HL-60 (cell line): ENCODE measurements around the gene HLA-DQA1.
"Not testable (repeated sequence)": the region's sequence is repeated elsewhere in the genome, so short reads cannot be mapped to it uniquely, and the experiment has no call there.

Experiments
- DNase-seq, 2 experiments: peaks; one replicate each; pipeline ENCODE4 v3.0.0-alpha.2; 2010 to 2020; ENCODE audit warnings: low read depth in 1 of 2, low spot score in 1 of 2
- H3K27ac ChIP-seq: fragments of 250-450 bp; sonication (Bioruptor Pico); replicated peaks from 2 replicates; pipeline ENCODE4 v1.5.1; 2020; ENCODE audit warnings: mild to moderate bottlenecking, moderate library complexity
- H3K27me3 ChIP-seq: fragments of 250-450 bp; sonication (Bioruptor Pico); 2 replicates; pipeline ENCODE4 v1.5.1; 2021; ENCODE audit warnings: mild to moderate bottlenecking, moderate library complexity; ENCODE audit not compliant: insufficient read depth, poor library complexity, severe bottlenecking
- H3K4me3 ChIP-seq: replicated peaks from 2 replicates; pipeline ENCODE4 v1.5.1; 2011; ENCODE audit warnings: mild to moderate bottlenecking, control low read depth, low read length; ENCODE audit not compliant: insufficient read depth
- CTCF ChIP-seq: IDR thresholded peaks from one replicate; pipeline ENCODE4 v1.5.1; 2011; ENCODE audit warnings: low read length, control low read depth, inconsistent platforms; ENCODE audit not compliant: insufficient read depth
- GABPA ChIP-seq: IDR thresholded peaks from 2 replicates; pipeline ENCODE4 v1.6.1; 2012; ENCODE audit warnings: low read depth
- POLR2AphosphoS5 ChIP-seq: IDR thresholded peaks from 2 replicates; pipeline ENCODE4 v1.6.1; 2012; ENCODE audit warnings: low read depth
- REST ChIP-seq: IDR thresholded peaks from 2 replicates; pipeline ENCODE4 v1.6.1; 2012; ENCODE audit warnings: low read depth; ENCODE audit not compliant: insufficient replicate concordance
- SPI1 ChIP-seq: IDR thresholded peaks from 2 replicates; pipeline ENCODE4 v1.6.1; 2012; ENCODE audit warnings: low read depth, mild to moderate bottlenecking, borderline replicate concordance

Gene HLA-DQA1

GRCh38 chr6:32645047-32645703, 8.0 kb downstream of the HLA-DQA1 start:
- TF ChIP-seq POLR2AphosphoS5: no peak
- TF ChIP-seq CTCF: no peak
- TF ChIP-seq SPI1: no peak
- TF ChIP-seq GABPA: no peak
- TF ChIP-seq REST: no peak
- DNase-seq: no peak

GRCh38 chr6:32655203-32655710, 18.1 kb downstream of the HLA-DQA1 start:
- no peak overlapping the region for H3K4me3 ChIP-seq
- no peak for DNase-seq
- H3K27ac ChIP-seq: no peak overlapping the region
- no peaks in the 10 kb centered on the region for H3K27me3 ChIP-seq
- TF ChIP-seq REST (no peak), CTCF (no peak), GABPA (no peak), POLR2AphosphoS5 (no peak), SPI1 (no peak)

More at GRCh38 chr6:32645047-32645703, 8.0 kb downstream of the HLA-DQA1 start:
- H3K4me3 ChIP-seq: no peak overlapping the region
- no peaks in the 10 kb centered on the region for H3K27me3 ChIP-seq
- no peak overlapping the region for H3K27ac ChIP-seq

DNA sequence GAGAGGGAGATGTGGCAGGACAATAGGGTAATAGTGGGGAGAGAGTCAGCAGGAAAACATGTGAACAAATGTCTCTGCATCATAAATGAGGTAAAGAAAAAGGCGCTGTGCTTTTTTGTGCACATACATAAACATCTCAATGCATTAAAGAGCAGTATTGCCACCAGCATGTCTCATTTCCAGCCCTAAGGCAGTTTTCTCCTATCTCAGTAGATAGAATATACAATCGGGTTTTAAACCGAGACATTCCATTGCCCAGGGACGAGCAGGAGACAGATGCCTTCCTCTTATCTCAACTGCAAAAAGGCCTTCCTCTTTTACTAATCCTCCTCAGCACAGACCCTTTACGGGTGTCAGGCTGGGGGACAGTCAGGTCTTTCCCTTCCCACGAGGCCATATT, 20.1 kb downstream of the HLA-DQA1 start:
- H3K4me3 ChIP-seq, H3K27me3 ChIP-seq, H3K27ac ChIP-seq, DNase-seq: not testable (repeated sequence)

GRCh38 chr6:32657819-32658218, 20.6 kb downstream of the HLA-DQA1 start:
- H3K27ac ChIP-seq, H3K4me3 ChIP-seq, DNase-seq, H3K27me3 ChIP-seq: not testable (repeated sequence)

DNA sequence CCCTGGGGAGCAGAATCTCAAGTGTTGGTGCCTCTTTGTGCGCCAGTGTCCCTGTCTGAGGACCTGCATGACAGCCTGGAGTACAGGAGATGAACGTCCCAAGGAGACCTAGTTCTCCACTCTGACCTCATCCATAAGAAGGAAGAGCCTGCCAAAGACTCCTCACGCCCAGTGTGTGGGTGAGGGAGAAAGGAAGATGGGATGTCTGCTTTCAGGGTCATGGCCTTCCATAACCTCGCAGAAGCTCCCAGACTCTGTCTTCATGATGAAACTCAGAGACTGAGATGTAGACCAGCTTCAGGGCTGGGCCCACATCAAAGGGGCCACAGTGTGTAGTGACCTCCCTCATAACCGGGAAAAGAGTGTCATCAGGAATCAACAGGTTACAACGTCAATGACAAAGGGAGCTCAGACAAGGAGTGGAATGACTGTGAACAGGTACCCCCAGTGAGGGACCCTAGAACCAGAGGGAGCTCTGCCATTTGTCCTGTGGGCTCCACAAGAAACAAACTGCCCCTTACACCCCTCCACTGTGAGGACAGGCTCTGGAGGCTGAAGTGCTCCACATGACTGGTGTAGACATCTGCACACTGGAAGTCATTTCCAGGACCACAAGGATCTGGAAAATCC, 21.2 kb downstream of the HLA-DQA1 start:
- no peak for DNase-seq
- H3K4me3 ChIP-seq: no peak overlapping the region
- TF ChIP-seq GABPA (no peak), REST (no peak), POLR2AphosphoS5 (no peak)
- no peak overlapping the region for H3K27ac ChIP-seq
- H3K27me3 ChIP-seq: no peaks in the 10 kb centered on the region
